Liver (tissue), 9 donors: ENCODE measurements around the gene LRGUK. TPM values are rescaled to one million over a fixed set of nuclear protein-coding genes. Genes with fewer than 3 reads are reported as not detected.

ENCODE experiments used
- DNase-seq: peaks from one replicate; pipeline ENCODE4 v3.0.0-alpha.2; 2017; ENCODE audit warnings: low spot score
- H3K27ac ChIP-seq, 2 donors: one replicate each; pipeline ENCODE4 v1.7.0; 2013; ENCODE audit warnings: inconsistent platforms in 2 of 2, low read length in 2 of 2, control low read depth in 1 of 2, low read depth in 1 of 2, mild to moderate bottlenecking in 1 of 2
- H3K27me3 ChIP-seq, 4 donors: one replicate each; pipeline versions ENCODE4 v1.6.1 to v1.7.0; 2013; ENCODE audit warnings: low read length in 3 of 4, inconsistent platforms in 1 of 4, mild to moderate bottlenecking in 1 of 4, moderate library complexity in 1 of 4; ENCODE audit not compliant: control insufficient read depth in 4 of 4, insufficient read depth in 4 of 4
- H3K36me3 ChIP-seq, 4 donors: one replicate each; pipeline versions ENCODE4 v1.6.1 to v1.7.0; 2013; ENCODE audit warnings: low read length in 3 of 4, mild to moderate bottlenecking in 3 of 4, low read depth in 1 of 4, moderate library complexity in 1 of 4; ENCODE audit not compliant: control insufficient read depth in 4 of 4, insufficient read depth in 3 of 4
- H3K4me1 ChIP-seq, 4 donors: one replicate each; pipeline versions ENCODE4 v1.6.1 to v1.7.0; 2013; ENCODE audit warnings: low read length in 3 of 4, mild to moderate bottlenecking in 3 of 4, moderate library complexity in 1 of 4; ENCODE audit not compliant: control insufficient read depth in 4 of 4, insufficient read depth in 4 of 4
- H3K4me3 ChIP-seq, 3 donors: one replicate each; pipeline versions ENCODE4 v1.6.1 to v1.7.0; 2013; ENCODE audit warnings: low read length in 3 of 3, control low read depth in 1 of 3, low read depth in 1 of 3, mild to moderate bottlenecking in 1 of 3
- H3K9ac ChIP-seq, 2 donors: one replicate each; pipeline ENCODE4 v1.7.0; 2013; ENCODE audit warnings: low read length in 2 of 2, mild to moderate bottlenecking in 2 of 2, moderate library complexity in 2 of 2, control low read depth in 1 of 2, low read depth in 1 of 2
- H3K9me3 ChIP-seq, 4 donors: one replicate each; pipeline versions ENCODE4 v1.6.1 to v1.7.0; 2013; ENCODE audit warnings: low read length in 3 of 4; ENCODE audit not compliant: control insufficient read depth in 4 of 4
- EGR1 ChIP-seq, 2 donors: IDR thresholded peaks; 2 replicates each; pipeline ENCODE4 v1.6.1; 2016 to 2018; ENCODE audit warnings: antibody characterized with exemption in 2 of 2, low read depth in 2 of 2
- FOXA1 ChIP-seq: IDR thresholded peaks from 2 replicates; pipeline ENCODE4 v1.6.1; 2016; ENCODE audit warnings: antibody characterized with exemption
- FOXA2 ChIP-seq: IDR thresholded peaks from 2 replicates; pipeline ENCODE4 v1.6.1; 2016; ENCODE audit warnings: antibody characterized with exemption
- GABPA ChIP-seq, 2 donors: IDR thresholded peaks in 1 of 2; conservative IDR thresholded peaks in 1 of 2; 2 replicates each; pipeline ENCODE4 v1.6.1; 2016; ENCODE audit warnings: antibody characterized with exemption in 2 of 2, mild to moderate bottlenecking in 1 of 2, moderate library complexity in 1 of 2
- HNF4A ChIP-seq, 2 donors: conservative IDR thresholded peaks; 2 replicates each; pipeline ENCODE4 v1.6.1; 2016; ENCODE audit warnings: antibody characterized with exemption in 2 of 2, mild to moderate bottlenecking in 2 of 2
- HNF4G ChIP-seq: IDR thresholded peaks from 2 replicates; pipeline ENCODE4 v1.6.1; 2016; ENCODE audit warnings: antibody characterized with exemption
- JUND ChIP-seq, 2 donors: IDR thresholded peaks; 2 replicates each; pipeline ENCODE4 v1.6.1; 2016; ENCODE audit warnings: antibody characterized with exemption in 2 of 2
- MAX ChIP-seq: IDR thresholded peaks from 2 replicates; pipeline ENCODE4 v1.6.1; 2016; ENCODE audit warnings: antibody characterized with exemption
- NR2F2 ChIP-seq: IDR thresholded peaks from 2 replicates; pipeline ENCODE4 v1.6.1; 2016; ENCODE audit warnings: antibody characterized with exemption
- RAD21 ChIP-seq, 2 donors: IDR thresholded peaks; 2 replicates each; pipeline ENCODE4 v1.6.1; 2016; ENCODE audit warnings: antibody characterized with exemption in 2 of 2, mild to moderate bottlenecking in 2 of 2
- RXRA ChIP-seq, 2 donors: IDR thresholded peaks; 2 replicates each; pipeline ENCODE4 v1.6.1; 2017 to 2018; ENCODE audit warnings: antibody characterized with exemption in 2 of 2, mild to moderate bottlenecking in 1 of 2
- SP1 ChIP-seq: IDR thresholded peaks from 2 replicates; pipeline ENCODE4 v1.6.1; 2018; ENCODE audit warnings: antibody characterized with exemption, mild to moderate bottlenecking
- TAF1 ChIP-seq: conservative IDR thresholded peaks from 2 replicates; pipeline ENCODE4 v1.6.1; 2016; ENCODE audit warnings: antibody characterized with exemption, mild to moderate bottlenecking
- YY1 ChIP-seq: IDR thresholded peaks from 2 replicates; pipeline ENCODE4 v1.6.1; 2016; ENCODE audit warnings: antibody characterized with exemption, mild to moderate bottlenecking
- WGBS: extraction: QIAGEN DNeasy Blood & Tissue Kit; methylation state at CpG from one replicate; pipeline ENCODE4 v1.1.7; 2013; 5-methylcytosine and 5-hydroxymethylcytosine counted together
- polyA plus RNA-seq, 2 donors: library from polyadenylated mRNA; stranded (reverse) in 1 of 2; unstranded in 1 of 2; fragments of 200-250 nt in 1 of 2; fragments of >200 nt in 1 of 2; fragmentation: Nextera tagmentation in 1 of 2; extraction: Ambion mirVana in 1 of 2; gene quantifications; one replicate each; pipeline versions ENCODE4 v1.2.1 to v1.2.3, GENCODE V29; 2013 to 2015
- total RNA-seq, 2 donors: library from RNA; depleted of rRNA; stranded (reverse); fragments of >200 nt; gene quantifications; one replicate each; pipeline ENCODE4 v1.2.3, GENCODE V29; 2014
- TF ChIP-seq, protein P1 (sequence below): fragments of 150-350 bp; IDR thresholded peaks from 2 replicates; pipeline ENCODE4 v1.5.1; 2017; ENCODE audit warnings: improper control_type of control experiment, low read depth, low read length; ENCODE audit not compliant: missing input control
- TF ChIP-seq, protein P2 (sequence below): IDR thresholded peaks from 2 replicates; pipeline ENCODE4 v1.6.1; 2016; ENCODE audit warnings: antibody characterized with exemption
- TF ChIP-seq, protein P3 (sequence below): IDR thresholded peaks from 2 replicates; pipeline ENCODE4 v1.6.1; 2016; ENCODE audit warnings: antibody characterized with exemption
- TF ChIP-seq, protein P4 (sequence below): IDR thresholded peaks from 2 replicates; pipeline ENCODE4 v1.6.1; 2016; ENCODE audit warnings: antibody characterized with exemption, mild to moderate bottlenecking
- donor health status: healthy.
- donor health status: healthy.
- donor health status: healthy.
- donor health status: healthy.
- donor health status: healthy.

LRGUK gene
- total and polyA plus RNA-seq, 4 donors = 0.03 to 0.50 (median 0.12) TPM

GRCh38 chr7:134276951-134277350 lies 149.8 kb downstream of the LRGUK start (continued):
- TF ChIP-seq, protein P1, sequence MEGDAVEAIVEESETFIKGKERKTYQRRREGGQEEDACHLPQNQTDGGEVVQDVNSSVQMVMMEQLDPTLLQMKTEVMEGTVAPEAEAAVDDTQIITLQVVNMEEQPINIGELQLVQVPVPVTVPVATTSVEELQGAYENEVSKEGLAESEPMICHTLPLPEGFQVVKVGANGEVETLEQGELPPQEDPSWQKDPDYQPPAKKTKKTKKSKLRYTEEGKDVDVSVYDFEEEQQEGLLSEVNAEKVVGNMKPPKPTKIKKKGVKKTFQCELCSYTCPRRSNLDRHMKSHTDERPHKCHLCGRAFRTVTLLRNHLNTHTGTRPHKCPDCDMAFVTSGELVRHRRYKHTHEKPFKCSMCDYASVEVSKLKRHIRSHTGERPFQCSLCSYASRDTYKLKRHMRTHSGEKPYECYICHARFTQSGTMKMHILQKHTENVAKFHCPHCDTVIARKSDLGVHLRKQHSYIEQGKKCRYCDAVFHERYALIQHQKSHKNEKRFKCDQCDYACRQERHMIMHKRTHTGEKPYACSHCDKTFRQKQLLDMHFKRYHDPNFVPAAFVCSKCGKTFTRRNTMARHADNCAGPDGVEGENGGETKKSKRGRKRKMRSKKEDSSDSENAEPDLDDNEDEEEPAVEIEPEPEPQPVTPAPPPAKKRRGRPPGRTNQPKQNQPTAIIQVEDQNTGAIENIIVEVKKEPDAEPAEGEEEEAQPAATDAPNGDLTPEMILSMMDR = no peak
- TF ChIP-seq SP1 (no peak), FOXA2 (no peak), YY1 (no peak), MAX (no peak), TAF1 (no peak), RXRA (IDR thresholded peaks at IDR 0.05) (no peak), GABPA (IDR thresholded peaks at IDR 0.05 in 1 of 2, conservative IDR thresholded peaks at IDR 0.05 in 1 of 2) (no peak), HNF4A (conservative IDR thresholded peaks at IDR 0.05) (no peak)
- TF ChIP-seq, protein P2, sequence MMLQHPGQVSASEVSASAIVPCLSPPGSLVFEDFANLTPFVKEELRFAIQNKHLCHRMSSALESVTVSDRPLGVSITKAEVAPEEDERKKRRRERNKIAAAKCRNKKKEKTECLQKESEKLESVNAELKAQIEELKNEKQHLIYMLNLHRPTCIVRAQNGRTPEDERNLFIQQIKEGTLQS = no peak

GRCh38 chr7:134278502-134279153 lies 151.5 kb downstream of the LRGUK start:
- Histone ChIP-seq H3K27ac (peak overlapping the region; percentile 1 to 55), H3K27me3 (no peaks in the 10 kb centered on the region), H3K36me3 (no peaks in the 10 kb centered on the region), H3K4me3 (no peak overlapping the region), H3K9ac (no peak overlapping the region), H3K9me3 (no peaks in the 10 kb centered on the region), H3K4me1 (peaks cover 3 to 15% (median 8%) of the 10 kb centered on the region in 4 donors)
- TF ChIP-seq HNF4G = no peak
- TF ChIP-seq, protein P1 = no peak
- TF ChIP-seq, protein P2 = peak; percentile 20
- TF ChIP-seq RAD21 (IDR thresholded peaks at IDR 0.05) = peak in 1 of 2 donors; percentile 34
- TF ChIP-seq JUND (IDR thresholded peaks at IDR 0.05) = peak in 1 of 2 donors; percentile 43
- peak; percentile 72 for TF ChIP-seq FOXA1
- TF ChIP-seq GABPA (IDR thresholded peaks at IDR 0.05 in 1 of 2, conservative IDR thresholded peaks at IDR 0.05 in 1 of 2) = no peak
- peak; percentile 16 to 44 for TF ChIP-seq RXRA (IDR thresholded peaks at IDR 0.05)
- peak; percentile 87 for TF ChIP-seq FOXA2
- TF ChIP-seq EGR1 (IDR thresholded peaks at IDR 0.05; ENCODE audit: low read depth in 2 of 2) = no peak
- TF ChIP-seq SP1 = peak; percentile 49
- TF ChIP-seq, protein P3, sequence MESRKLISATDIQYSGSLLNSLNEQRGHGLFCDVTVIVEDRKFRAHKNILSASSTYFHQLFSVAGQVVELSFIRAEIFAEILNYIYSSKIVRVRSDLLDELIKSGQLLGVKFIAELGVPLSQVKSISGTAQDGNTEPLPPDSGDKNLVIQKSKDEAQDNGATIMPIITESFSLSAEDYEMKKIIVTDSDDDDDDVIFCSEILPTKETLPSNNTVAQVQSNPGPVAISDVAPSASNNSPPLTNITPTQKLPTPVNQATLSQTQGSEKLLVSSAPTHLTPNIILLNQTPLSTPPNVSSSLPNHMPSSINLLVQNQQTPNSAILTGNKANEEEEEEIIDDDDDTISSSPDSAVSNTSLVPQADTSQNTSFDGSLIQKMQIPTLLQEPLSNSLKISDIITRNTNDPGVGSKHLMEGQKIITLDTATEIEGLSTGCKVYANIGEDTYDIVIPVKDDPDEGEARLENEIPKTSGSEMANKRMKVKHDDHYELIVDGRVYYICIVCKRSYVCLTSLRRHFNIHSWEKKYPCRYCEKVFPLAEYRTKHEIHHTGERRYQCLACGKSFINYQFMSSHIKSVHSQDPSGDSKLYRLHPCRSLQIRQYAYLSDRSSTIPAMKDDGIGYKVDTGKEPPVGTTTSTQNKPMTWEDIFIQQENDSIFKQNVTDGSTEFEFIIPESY = no peak
- no peak for TF ChIP-seq TAF1
- TF ChIP-seq YY1 = peak; percentile 41
- TF ChIP-seq NR2F2 = no peak
- peak; percentile 59 to 60 for TF ChIP-seq HNF4A (conservative IDR thresholded peaks at IDR 0.05)
- TF ChIP-seq, protein P4, sequence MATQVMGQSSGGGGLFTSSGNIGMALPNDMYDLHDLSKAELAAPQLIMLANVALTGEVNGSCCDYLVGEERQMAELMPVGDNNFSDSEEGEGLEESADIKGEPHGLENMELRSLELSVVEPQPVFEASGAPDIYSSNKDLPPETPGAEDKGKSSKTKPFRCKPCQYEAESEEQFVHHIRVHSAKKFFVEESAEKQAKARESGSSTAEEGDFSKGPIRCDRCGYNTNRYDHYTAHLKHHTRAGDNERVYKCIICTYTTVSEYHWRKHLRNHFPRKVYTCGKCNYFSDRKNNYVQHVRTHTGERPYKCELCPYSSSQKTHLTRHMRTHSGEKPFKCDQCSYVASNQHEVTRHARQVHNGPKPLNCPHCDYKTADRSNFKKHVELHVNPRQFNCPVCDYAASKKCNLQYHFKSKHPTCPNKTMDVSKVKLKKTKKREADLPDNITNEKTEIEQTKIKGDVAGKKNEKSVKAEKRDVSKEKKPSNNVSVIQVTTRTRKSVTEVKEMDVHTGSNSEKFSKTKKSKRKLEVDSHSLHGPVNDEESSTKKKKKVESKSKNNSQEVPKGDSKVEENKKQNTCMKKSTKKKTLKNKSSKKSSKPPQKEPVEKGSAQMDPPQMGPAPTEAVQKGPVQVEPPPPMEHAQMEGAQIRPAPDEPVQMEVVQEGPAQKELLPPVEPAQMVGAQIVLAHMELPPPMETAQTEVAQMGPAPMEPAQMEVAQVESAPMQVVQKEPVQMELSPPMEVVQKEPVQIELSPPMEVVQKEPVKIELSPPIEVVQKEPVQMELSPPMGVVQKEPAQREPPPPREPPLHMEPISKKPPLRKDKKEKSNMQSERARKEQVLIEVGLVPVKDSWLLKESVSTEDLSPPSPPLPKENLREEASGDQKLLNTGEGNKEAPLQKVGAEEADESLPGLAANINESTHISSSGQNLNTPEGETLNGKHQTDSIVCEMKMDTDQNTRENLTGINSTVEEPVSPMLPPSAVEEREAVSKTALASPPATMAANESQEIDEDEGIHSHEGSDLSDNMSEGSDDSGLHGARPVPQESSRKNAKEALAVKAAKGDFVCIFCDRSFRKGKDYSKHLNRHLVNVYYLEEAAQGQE = peak; percentile 41
- TF ChIP-seq MAX = peak; percentile 10
- 43% methylated on average over 7 of the region's 7 CpGs for WGBS
- no peak for DNase-seq
